ENCODE results near the gene UCK2. TPM values are rescaled to one million over a fixed set of nuclear protein-coding genes. Genes with fewer than 3 reads are reported as not detected.

The UCK2 gene
- total and polyA plus RNA-seq, 4 donors = 9.6 to 22.0 (median 14.1) TPM

GRCh38 chr1:165914136-165914798 is 86.9 kb downstream of the UCK2 start:
- peak; percentile 82 for ATAC-seq (ENCODE audit: insufficient read depth, low FRiP score)

GRCh38 chr1:165915480-165915879 is 88.1 kb downstream of the UCK2 start:
- Histone ChIP-seq H3K36me3 (ENCODE audit: control insufficient read depth in 4 of 4, insufficient read depth in 4 of 4, low read length in 4 of 4) (no peaks in the 10 kb centered on the region), H3K27me3 (ENCODE audit: control insufficient read depth in 3 of 3, insufficient read depth in 3 of 3, low read length in 2 of 3) (no peaks in the 10 kb centered on the region), H3K9me3 (ENCODE audit: control insufficient read depth in 4 of 4, insufficient read depth in 3 of 4, low read length in 3 of 4) (no peaks in the 10 kb centered on the region), H3K4me1 (ENCODE audit: control insufficient read depth in 5 of 5, insufficient read depth in 5 of 5, low read length in 5 of 5) (peaks cover 0 to 12% (median 0%) of the 10 kb centered on the region in 5 donors), H3K4me3 (no peak overlapping the region), H3K9ac (ENCODE audit: insufficient read depth in 1 of 2, low read length in 2 of 2) (no peak overlapping the region), H3K27ac (ENCODE audit: low read depth in 1 of 2, low read length in 1 of 2) (peak overlapping the region in 1 of 2 donors; percentile 32)
- DNase-seq = no peak
- WGBS, 2 donors = 76 to 86% methylated on average over 2 of the region's 2 CpGs
- TF ChIP-seq CTCF (IDR thresholded peaks at IDR 0.05; ENCODE audit: control extremely low read depth, extremely low read depth) = no peak
- peak; percentile 25 for ATAC-seq (ENCODE audit: insufficient read depth, low FRiP score)

More at GRCh38 chr1:165914136-165914798, 86.9 kb downstream of the UCK2 start:
- TF ChIP-seq CTCF (IDR thresholded peaks at IDR 0.05; ENCODE audit: control extremely low read depth, extremely low read depth) = peak; percentile 93
- Histone ChIP-seq H3K4me3 (no peak overlapping the region), H3K9ac (ENCODE audit: insufficient read depth in 1 of 2, low read length in 2 of 2) (no peak overlapping the region), H3K27me3 (ENCODE audit: control insufficient read depth in 3 of 3, insufficient read depth in 3 of 3, low read length in 2 of 3) (no peaks in the 10 kb centered on the region), H3K36me3 (ENCODE audit: control insufficient read depth in 4 of 4, insufficient read depth in 4 of 4, low read length in 4 of 4) (peaks cover 0 to 4% (median 1%) of the 10 kb centered on the region in 4 donors), H3K4me1 (ENCODE audit: control insufficient read depth in 5 of 5, insufficient read depth in 5 of 5, low read length in 5 of 5) (peaks cover 0 to 12% (median 0%) of the 10 kb centered on the region in 5 donors), H3K27ac (ENCODE audit: low read depth in 1 of 2, low read length in 1 of 2) (no peak overlapping the region), H3K9me3 (ENCODE audit: control insufficient read depth in 4 of 4, insufficient read depth in 3 of 4, low read length in 3 of 4) (no peaks in the 10 kb centered on the region)
- DNase-seq = peak; percentile 80 to 91 (median 86)
- WGBS, 2 donors = 10 to 19% methylated on average over 4 of the region's 4 CpGs

GRCh38 chr1:165915932-165916348 is 88.5 kb downstream of the UCK2 start:
- DNase-seq (no peak), ATAC-seq (ENCODE audit: insufficient read depth, low FRiP score) (no peak)
- WGBS, 2 donors = 13 to 36% methylated on average over 4 of the region's 4 CpGs
- Histone ChIP-seq H3K4me3 (no peak overlapping the region), H3K4me1 (ENCODE audit: control insufficient read depth in 5 of 5, insufficient read depth in 5 of 5, low read length in 5 of 5) (peaks cover 0 to 9% (median 0%) of the 10 kb centered on the region in 5 donors), H3K36me3 (ENCODE audit: control insufficient read depth in 4 of 4, insufficient read depth in 4 of 4, low read length in 4 of 4) (no peaks in the 10 kb centered on the region), H3K9me3 (ENCODE audit: control insufficient read depth in 4 of 4, insufficient read depth in 3 of 4, low read length in 3 of 4) (no peaks in the 10 kb centered on the region), H3K27me3 (ENCODE audit: control insufficient read depth in 3 of 3, insufficient read depth in 3 of 3, low read length in 2 of 3) (no peaks in the 10 kb centered on the region), H3K9ac (ENCODE audit: insufficient read depth in 1 of 2, low read length in 2 of 2) (no peak overlapping the region), H3K27ac (ENCODE audit: low read depth in 1 of 2, low read length in 1 of 2) (peak overlapping the region in 1 of 2 donors; percentile 32)
- no peak for TF ChIP-seq CTCF (IDR thresholded peaks at IDR 0.05; ENCODE audit: control extremely low read depth, extremely low read depth)

Measured in lung (tissue), 12 donors.